ENCODE data around the gene PACSIN2.
"Not testable (repeated sequence)": the region's sequence is repeated elsewhere in the genome, so short reads cannot be mapped to it uniquely, and the experiment has no call there.

Gene PACSIN2

DNA sequence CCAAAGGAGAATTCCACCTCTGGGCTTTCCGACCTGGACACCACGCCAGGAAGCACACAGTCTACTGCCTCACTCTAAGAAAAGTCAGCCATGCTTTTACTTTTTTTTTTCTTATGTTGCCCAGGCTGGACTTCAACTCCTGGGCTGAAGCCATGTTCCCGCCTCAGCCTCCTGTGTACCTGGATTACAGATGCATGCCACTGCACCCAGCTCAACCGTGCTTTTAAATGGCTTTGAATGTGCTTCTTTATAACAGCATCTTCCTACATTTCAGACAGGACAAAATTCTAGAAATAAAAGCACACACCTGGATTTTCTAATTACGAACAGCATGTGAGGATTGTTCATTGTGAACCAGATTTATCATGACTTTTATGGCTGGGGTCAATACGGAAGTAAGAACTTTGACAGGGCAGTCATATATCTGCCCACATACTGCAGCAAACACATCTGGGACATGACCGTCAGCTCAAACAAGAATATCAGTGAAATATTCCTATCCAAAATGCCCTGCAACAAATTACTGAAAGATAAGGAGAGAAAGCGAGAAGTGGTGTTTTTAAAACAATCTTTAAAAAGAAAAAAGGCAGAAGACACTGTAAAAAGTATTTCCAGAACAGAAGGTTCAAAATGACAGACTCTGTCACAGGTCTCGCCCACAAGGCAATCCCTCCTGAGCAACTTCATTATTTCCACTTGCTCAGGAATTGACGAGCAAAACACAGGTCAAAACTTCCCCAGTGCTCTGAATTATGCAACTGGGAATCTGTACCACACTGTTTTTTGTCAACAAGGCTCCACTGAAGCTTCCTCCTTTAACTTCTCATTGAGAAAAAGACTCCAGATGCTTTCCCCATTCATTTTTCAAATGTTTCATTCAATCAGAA, 42.1 kb downstream of the PACSIN2 start:
- Histone ChIP-seq H3K36me3 (no peaks in the 10 kb centered on the region), H3K27ac (no peak overlapping the region), H3K4me3 (ENCODE audit: low read depth, low read length) (no peak overlapping the region), H3K27me3 (ENCODE audit: insufficient read depth, low read depth, severe bottlenecking) (no peaks in the 10 kb centered on the region), H3K9me3 (ENCODE audit: severe bottlenecking) (peaks cover 3% of the 10 kb centered on the region)
- DNase-seq: no peak
- TF ChIP-seq, protein P1, sequence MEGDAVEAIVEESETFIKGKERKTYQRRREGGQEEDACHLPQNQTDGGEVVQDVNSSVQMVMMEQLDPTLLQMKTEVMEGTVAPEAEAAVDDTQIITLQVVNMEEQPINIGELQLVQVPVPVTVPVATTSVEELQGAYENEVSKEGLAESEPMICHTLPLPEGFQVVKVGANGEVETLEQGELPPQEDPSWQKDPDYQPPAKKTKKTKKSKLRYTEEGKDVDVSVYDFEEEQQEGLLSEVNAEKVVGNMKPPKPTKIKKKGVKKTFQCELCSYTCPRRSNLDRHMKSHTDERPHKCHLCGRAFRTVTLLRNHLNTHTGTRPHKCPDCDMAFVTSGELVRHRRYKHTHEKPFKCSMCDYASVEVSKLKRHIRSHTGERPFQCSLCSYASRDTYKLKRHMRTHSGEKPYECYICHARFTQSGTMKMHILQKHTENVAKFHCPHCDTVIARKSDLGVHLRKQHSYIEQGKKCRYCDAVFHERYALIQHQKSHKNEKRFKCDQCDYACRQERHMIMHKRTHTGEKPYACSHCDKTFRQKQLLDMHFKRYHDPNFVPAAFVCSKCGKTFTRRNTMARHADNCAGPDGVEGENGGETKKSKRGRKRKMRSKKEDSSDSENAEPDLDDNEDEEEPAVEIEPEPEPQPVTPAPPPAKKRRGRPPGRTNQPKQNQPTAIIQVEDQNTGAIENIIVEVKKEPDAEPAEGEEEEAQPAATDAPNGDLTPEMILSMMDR (IDR thresholded peaks at IDR 0.05; ENCODE audit: low read depth, low read length): no peak

GRCh38 chr22:42971473-42971860, 43.5 kb downstream of the PACSIN2 start:
- H3K9me3 ChIP-seq (ENCODE audit: severe bottlenecking); H3K27ac ChIP-seq; H3K27me3 ChIP-seq (ENCODE audit: insufficient read depth, low read depth, severe bottlenecking); DNase-seq; H3K36me3 ChIP-seq; H3K4me3 ChIP-seq (ENCODE audit: low read depth, low read length): not testable (repeated sequence)

GRCh38 chr22:42970029-42970428, 44.9 kb downstream of the PACSIN2 start:
- peaks cover 3% of the 10 kb centered on the region for H3K9me3 ChIP-seq (ENCODE audit: severe bottlenecking)
- H3K27me3 ChIP-seq (ENCODE audit: insufficient read depth, low read depth, severe bottlenecking): no peaks in the 10 kb centered on the region
- TF ChIP-seq, protein P1 (IDR thresholded peaks at IDR 0.05; ENCODE audit: low read depth, low read length): no peak
- H3K36me3 ChIP-seq: peaks cover 8% of the 10 kb centered on the region; the same call in 1 of the 2 replicates
- H3K27ac ChIP-seq: no peak overlapping the region
- H3K4me3 ChIP-seq (ENCODE audit: low read depth, low read length): no peak overlapping the region
- no peak for DNase-seq

DNA sequence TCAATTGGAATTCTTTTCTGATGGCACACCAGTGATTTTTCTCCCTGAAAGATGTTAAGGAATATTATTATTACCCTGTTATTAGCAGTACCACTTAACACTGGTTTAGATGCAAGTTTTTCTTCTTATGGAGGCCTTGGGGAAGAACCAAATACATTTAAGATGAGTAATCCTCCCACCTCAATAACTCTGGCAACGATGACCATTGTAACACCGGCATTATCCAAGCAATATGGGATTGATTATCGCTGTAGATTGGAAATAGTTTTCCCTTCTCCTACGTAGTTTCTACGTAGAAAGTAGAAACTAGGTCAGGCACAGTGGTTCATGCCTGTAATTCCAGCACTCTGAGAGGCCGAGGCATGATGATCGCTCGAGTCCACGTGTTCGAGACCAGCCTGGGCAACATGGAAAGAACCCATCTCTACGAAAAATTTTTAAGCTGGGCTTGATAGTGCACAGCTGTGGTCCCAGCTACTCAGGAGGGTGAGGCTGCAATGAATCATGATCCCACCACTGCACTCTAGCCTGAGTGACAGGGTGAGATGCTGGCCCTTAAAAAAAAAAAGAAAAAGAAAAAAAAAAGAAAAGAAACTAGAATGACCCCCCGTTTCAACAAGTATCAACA, 45.5 kb downstream of the PACSIN2 start:
- no peak overlapping the region for H3K27ac ChIP-seq
- peaks cover 3% of the 10 kb centered on the region for H3K9me3 ChIP-seq (ENCODE audit: severe bottlenecking)
- no peak for DNase-seq
- no peak overlapping the region for H3K4me3 ChIP-seq (ENCODE audit: low read depth, low read length)
- no peaks in the 10 kb centered on the region for H3K27me3 ChIP-seq (ENCODE audit: insufficient read depth, low read depth, severe bottlenecking)
- TF ChIP-seq, protein P1 (IDR thresholded peaks at IDR 0.05; ENCODE audit: low read depth, low read length): no peak
- H3K36me3 ChIP-seq: peaks cover 11% of the 10 kb centered on the region; the same call in 1 of the 2 replicates

GRCh38 chr22:42967933-42968332, 47.0 kb downstream of the PACSIN2 start:
- H3K27me3 ChIP-seq (ENCODE audit: insufficient read depth, low read depth, severe bottlenecking): no peaks in the 10 kb centered on the region
- TF ChIP-seq, protein P1 (IDR thresholded peaks at IDR 0.05; ENCODE audit: low read depth, low read length): no peak
- peaks cover 15% of the 10 kb centered on the region; the same call in 1 of the 2 replicates for H3K36me3 ChIP-seq
- no peak overlapping the region for H3K4me3 ChIP-seq (ENCODE audit: low read depth, low read length)
- no peak for DNase-seq
- no peak overlapping the region for H3K27ac ChIP-seq
- peaks cover 3% of the 10 kb centered on the region for H3K9me3 ChIP-seq (ENCODE audit: severe bottlenecking)

DNA sequence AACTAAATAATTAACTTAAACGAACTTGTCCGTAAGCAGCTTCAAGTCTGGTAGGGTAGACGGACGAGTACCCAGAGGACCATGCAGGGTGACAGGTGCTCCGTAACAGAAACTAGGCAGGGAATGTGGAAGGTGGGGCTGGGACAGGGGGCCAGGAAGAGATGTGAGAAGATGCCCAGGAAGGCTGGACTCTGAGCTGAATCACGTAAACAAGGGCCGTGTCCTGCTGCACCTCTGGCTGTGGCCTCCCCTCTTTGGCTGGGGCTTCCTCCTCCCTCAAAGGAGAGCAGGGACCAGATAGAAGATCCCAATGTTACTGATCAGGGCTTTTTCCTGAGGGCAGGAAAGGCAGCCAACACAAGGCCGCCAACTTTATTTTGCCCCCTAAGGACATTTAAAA, 47.9 kb downstream of the PACSIN2 start:
- peaks cover 15% of the 10 kb centered on the region; the same call in 1 of the 2 replicates for H3K36me3 ChIP-seq
- no peak overlapping the region for H3K27ac ChIP-seq
- TF ChIP-seq, protein P1 (IDR thresholded peaks at IDR 0.05; ENCODE audit: low read depth, low read length): no peak
- peaks cover 3% of the 10 kb centered on the region for H3K9me3 ChIP-seq (ENCODE audit: severe bottlenecking)
- no peaks in the 10 kb centered on the region for H3K27me3 ChIP-seq (ENCODE audit: insufficient read depth, low read depth, severe bottlenecking)
- no peak for DNase-seq
- H3K4me3 ChIP-seq (ENCODE audit: low read depth, low read length): no peak overlapping the region
